22Rv1 (cell line): ENCODE data around the gene MMP27.

Experiments
- CTCF ChIP-seq: fragments of 450-650 bp; IDR thresholded peaks from 2 replicates; pipeline ENCODE4 v1.5.1; 2017; ENCODE audit warnings: mild to moderate bottlenecking
- ZFX ChIP-seq: fragments of 450-650 bp; IDR thresholded peaks from 2 replicates; pipeline ENCODE4 v1.6.1; 2017; ENCODE audit warnings: antibody characterized with exemption, borderline replicate concordance

GRCh38 chr11:102704841-102705240, 728 bp downstream of the MMP27 start:
- TF ChIP-seq CTCF (no peak), ZFX (no peak)
